ENCODE data around the gene PDPK1.

Gene PDPK1

DNA sequence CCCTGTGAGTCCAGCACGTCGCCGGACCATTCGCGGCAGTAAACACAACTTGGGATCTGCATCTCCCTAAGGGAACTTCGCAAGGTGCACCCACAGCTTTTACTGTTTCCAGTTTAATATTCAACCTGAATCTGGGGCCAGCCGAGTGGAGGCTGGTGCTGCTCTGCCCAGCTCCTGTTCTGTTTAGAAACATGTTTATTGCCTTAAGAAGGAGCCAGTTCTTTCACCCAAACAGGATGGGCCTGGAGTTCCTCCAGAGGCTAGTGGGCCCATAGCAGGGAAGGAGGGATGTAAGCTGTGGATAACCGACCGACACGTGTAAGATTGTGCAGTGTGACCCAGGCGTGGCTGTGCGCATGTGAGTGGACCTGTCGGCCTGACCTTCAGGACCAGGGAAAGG, 45.5 kb upstream of the PDPK1 start:
- Histone ChIP-seq H3K4me1 (ENCODE audit: control insufficient read depth, insufficient read depth, low read depth, low read length) (peaks cover 17% of the 10 kb centered on the region), H2BK5ac (ENCODE audit: low read depth, low read length, poor library complexity, severe bottlenecking) (no peak overlapping the region), H3K4ac (ENCODE audit: low read depth in 1 of 2, low read length in 2 of 2) (no peak overlapping the region), H3K9ac (ENCODE audit: low read length) (no peak overlapping the region), H2BK120ac (ENCODE audit: low read depth, low read length) (no peak overlapping the region), H2BK12ac (ENCODE audit: low read length in 2 of 2) (no peak overlapping the region), H3K9me3 (ENCODE audit: control insufficient read depth, low read length) (no peaks in the 10 kb centered on the region), H3K27ac (ENCODE audit: low read length, poor library complexity, severe bottlenecking) (no peak overlapping the region), H3K79me1 (replicated peaks; ENCODE audit: low read length, poor library complexity, severe bottlenecking) (peaks cover 21% of the 10 kb centered on the region), H2BK15ac (ENCODE audit: low read depth, poor library complexity, severe bottlenecking) (no peak overlapping the region), H3K18ac (ENCODE audit: low read depth in 1 of 2, low read length in 2 of 2) (no peak overlapping the region), H2AFZ (ENCODE audit: low read depth, low read length) (no peak overlapping the region), H3K4me2 (ENCODE audit: low read length, poor library complexity, severe bottlenecking) (no peak overlapping the region), H3K14ac (ENCODE audit: low read length in 2 of 2) (no peak overlapping the region), H2AK5ac (ENCODE audit: low read length, severe bottlenecking) (no peak overlapping the region), H4K8ac (ENCODE audit: low read length) (no peak overlapping the region), H3K4me3 (ENCODE audit: insufficient read depth in 1 of 2, low read depth in 1 of 2, low read length in 2 of 2) (no peak overlapping the region), H4K91ac (ENCODE audit: low read length) (no peak overlapping the region), H3K36me3 (ENCODE audit: control insufficient read depth in 1 of 2, insufficient read depth in 2 of 2, low read depth in 1 of 2, low read length in 2 of 2) (peaks cover 16 to 33% of the 10 kb centered on the region in 2 experiments), H3K27me3 (ENCODE audit: control insufficient read depth in 1 of 2, insufficient read depth in 1 of 2, low read length in 2 of 2) (no peaks in the 10 kb centered on the region), H3K23ac (ENCODE audit: low read length in 2 of 2) (no peak overlapping the region)
- 93% methylated on average over 13 of the region's 13 CpGs for WGBS
- DNase-seq = no peak

- no peak overlapping the region for H3K4me2 ChIP-seq (ENCODE audit: low read length, poor library complexity, severe bottlenecking)
- H2BK12ac ChIP-seq (ENCODE audit: low read length in 2 of 2) = no peak overlapping the region
- no peak overlapping the region for H3K9ac ChIP-seq (ENCODE audit: low read length)
- H3K4me1 ChIP-seq (ENCODE audit: control insufficient read depth, insufficient read depth, low read depth, low read length) = peaks cover 12% of the 10 kb centered on the region
- no peak overlapping the region for H3K14ac ChIP-seq (ENCODE audit: low read length in 2 of 2)
- no peaks in the 10 kb centered on the region for H3K27me3 ChIP-seq (ENCODE audit: control insufficient read depth in 1 of 2, insufficient read depth in 1 of 2, low read length in 2 of 2)
- no peak overlapping the region for H2BK5ac ChIP-seq (ENCODE audit: low read depth, low read length, poor library complexity, severe bottlenecking)
- no peak overlapping the region for H3K4me3 ChIP-seq (ENCODE audit: insufficient read depth in 1 of 2, low read depth in 1 of 2, low read length in 2 of 2)
- no peak for DNase-seq
- H2BK15ac ChIP-seq (ENCODE audit: low read depth, poor library complexity, severe bottlenecking) = no peak overlapping the region
- H3K27ac ChIP-seq (ENCODE audit: low read length, poor library complexity, severe bottlenecking) = no peak overlapping the region
- peaks cover 22 to 45% of the 10 kb centered on the region in 2 experiments for H3K36me3 ChIP-seq (ENCODE audit: control insufficient read depth in 1 of 2, insufficient read depth in 2 of 2, low read depth in 1 of 2, low read length in 2 of 2)
- H4K8ac ChIP-seq (ENCODE audit: low read length) = no peak overlapping the region
- no peak overlapping the region for H2AFZ ChIP-seq (ENCODE audit: low read depth, low read length)
- H3K79me1 ChIP-seq (replicated peaks; ENCODE audit: low read length, poor library complexity, severe bottlenecking) = peaks cover 18% of the 10 kb centered on the region
- no peak overlapping the region for H3K4ac ChIP-seq (ENCODE audit: low read depth in 1 of 2, low read length in 2 of 2)
- H3K9me3 ChIP-seq (ENCODE audit: control insufficient read depth, low read length) = no peaks in the 10 kb centered on the region
- H4K91ac ChIP-seq (ENCODE audit: low read length) = no peak overlapping the region
- H2AK5ac ChIP-seq (ENCODE audit: low read length, severe bottlenecking) = no peak overlapping the region
- WGBS = 87% methylated on average over 6 of the region's 6 CpGs
- no peak overlapping the region for H3K23ac ChIP-seq (ENCODE audit: low read length in 2 of 2)
- no peak overlapping the region for H2BK120ac ChIP-seq (ENCODE audit: low read depth, low read length)
- H3K18ac ChIP-seq (ENCODE audit: low read depth in 1 of 2, low read length in 2 of 2) = no peak overlapping the region
Observed at GRCh38 chr16:2493605-2494004, 44.2 kb upstream of the PDPK1 start.

DNA sequence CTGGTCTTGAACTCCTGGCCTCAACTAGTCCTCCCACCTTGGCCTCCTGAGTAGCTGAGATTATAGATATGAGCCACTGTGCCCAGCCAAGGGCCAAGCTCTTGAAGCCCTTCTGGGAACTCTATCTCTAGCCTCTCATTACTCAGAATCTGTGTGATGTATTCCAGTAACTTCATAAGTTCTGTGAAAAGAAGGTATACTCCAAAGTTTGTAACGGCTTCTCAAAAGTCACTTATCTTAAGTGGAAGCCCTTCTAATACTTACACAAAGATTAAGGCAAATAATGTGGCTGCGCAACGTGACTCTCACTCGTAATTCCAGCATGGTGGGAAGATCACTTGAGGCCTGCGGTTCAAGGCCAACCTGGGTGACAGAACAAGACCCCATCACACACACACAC, 43.2 kb upstream of the PDPK1 start:
- 88% methylated on average over 5 of the region's 5 CpGs for WGBS
- no peak overlapping the region for H4K8ac ChIP-seq (ENCODE audit: low read length)
- no peak overlapping the region for H2BK12ac ChIP-seq (ENCODE audit: low read length in 2 of 2)
- H3K27ac ChIP-seq (ENCODE audit: low read length, poor library complexity, severe bottlenecking) = no peak overlapping the region
- no peak overlapping the region for H2AFZ ChIP-seq (ENCODE audit: low read depth, low read length)
- no peak overlapping the region for H3K18ac ChIP-seq (ENCODE audit: low read depth in 1 of 2, low read length in 2 of 2)
- no peak overlapping the region for H2BK5ac ChIP-seq (ENCODE audit: low read depth, low read length, poor library complexity, severe bottlenecking)
- no peaks in the 10 kb centered on the region for H3K9me3 ChIP-seq (ENCODE audit: control insufficient read depth, low read length)
- peaks cover 11% of the 10 kb centered on the region for H3K4me1 ChIP-seq (ENCODE audit: control insufficient read depth, insufficient read depth, low read depth, low read length)
- H3K23ac ChIP-seq (ENCODE audit: low read length in 2 of 2) = no peak overlapping the region
- no peak overlapping the region for H4K91ac ChIP-seq (ENCODE audit: low read length)
- no peak overlapping the region for H3K14ac ChIP-seq (ENCODE audit: low read length in 2 of 2)
- peaks cover 18% of the 10 kb centered on the region for H3K79me1 ChIP-seq (replicated peaks; ENCODE audit: low read length, poor library complexity, severe bottlenecking)
- no peaks in the 10 kb centered on the region for H3K27me3 ChIP-seq (ENCODE audit: control insufficient read depth in 1 of 2, insufficient read depth in 1 of 2, low read length in 2 of 2)
- no peak for DNase-seq
- no peak overlapping the region for H3K4ac ChIP-seq (ENCODE audit: low read depth in 1 of 2, low read length in 2 of 2)
- H2AK5ac ChIP-seq (ENCODE audit: low read length, severe bottlenecking) = no peak overlapping the region
- no peak overlapping the region for H2BK15ac ChIP-seq (ENCODE audit: low read depth, poor library complexity, severe bottlenecking)
- peaks cover 28 to 53% of the 10 kb centered on the region in 2 experiments for H3K36me3 ChIP-seq (ENCODE audit: control insufficient read depth in 1 of 2, insufficient read depth in 2 of 2, low read depth in 1 of 2, low read length in 2 of 2)
- no peak overlapping the region for H3K9ac ChIP-seq (ENCODE audit: low read length)
- no peak overlapping the region for H3K4me2 ChIP-seq (ENCODE audit: low read length, poor library complexity, severe bottlenecking)
- H3K4me3 ChIP-seq (ENCODE audit: insufficient read depth in 1 of 2, low read depth in 1 of 2, low read length in 2 of 2) = no peak overlapping the region
- no peak overlapping the region for H2BK120ac ChIP-seq (ENCODE audit: low read depth, low read length)

GRCh38 chr16:2495041-2495440, 42.8 kb upstream of the PDPK1 start:
- WGBS = 96% methylated on average over 5 of the region's 5 CpGs
- no peak overlapping the region for H2BK5ac ChIP-seq (ENCODE audit: low read depth, low read length, poor library complexity, severe bottlenecking)
- no peak overlapping the region for H2AFZ ChIP-seq (ENCODE audit: low read depth, low read length)
- DNase-seq = no peak
- H4K8ac ChIP-seq (ENCODE audit: low read length) = no peak overlapping the region
- H3K79me1 ChIP-seq (replicated peaks; ENCODE audit: low read length, poor library complexity, severe bottlenecking) = peaks cover 16% of the 10 kb centered on the region
- no peak overlapping the region for H2AK5ac ChIP-seq (ENCODE audit: low read length, severe bottlenecking)
- H2BK15ac ChIP-seq (ENCODE audit: low read depth, poor library complexity, severe bottlenecking) = no peak overlapping the region
- peaks cover 13% of the 10 kb centered on the region for H3K4me1 ChIP-seq (ENCODE audit: control insufficient read depth, insufficient read depth, low read depth, low read length)
- H3K4me3 ChIP-seq (ENCODE audit: insufficient read depth in 1 of 2, low read depth in 1 of 2, low read length in 2 of 2) = no peak overlapping the region
- H3K18ac ChIP-seq (ENCODE audit: low read depth in 1 of 2, low read length in 2 of 2) = no peak overlapping the region
- no peak overlapping the region for H2BK120ac ChIP-seq (ENCODE audit: low read depth, low read length)
- no peak overlapping the region for H3K9ac ChIP-seq (ENCODE audit: low read length)
- no peak overlapping the region for H2BK12ac ChIP-seq (ENCODE audit: low read length in 2 of 2)
- no peak overlapping the region for H3K14ac ChIP-seq (ENCODE audit: low read length in 2 of 2)
- H4K91ac ChIP-seq (ENCODE audit: low read length) = no peak overlapping the region
- H3K4ac ChIP-seq (ENCODE audit: low read depth in 1 of 2, low read length in 2 of 2) = no peak overlapping the region
- H3K36me3 ChIP-seq (ENCODE audit: control insufficient read depth in 1 of 2, insufficient read depth in 2 of 2, low read depth in 1 of 2, low read length in 2 of 2) = peaks cover 28 to 53% of the 10 kb centered on the region in 2 experiments
- H3K23ac ChIP-seq (ENCODE audit: low read length in 2 of 2) = no peak overlapping the region
- H3K4me2 ChIP-seq (ENCODE audit: low read length, poor library complexity, severe bottlenecking) = no peak overlapping the region
- no peak overlapping the region for H3K27ac ChIP-seq (ENCODE audit: low read length, poor library complexity, severe bottlenecking)
- H3K27me3 ChIP-seq (ENCODE audit: control insufficient read depth in 1 of 2, insufficient read depth in 1 of 2, low read length in 2 of 2) = no peaks in the 10 kb centered on the region
- H3K9me3 ChIP-seq (ENCODE audit: control insufficient read depth, low read length) = no peaks in the 10 kb centered on the region
